Renal cortical epithelial cell (primary cell): ENCODE results near the gene SLC7A1. TPM values are rescaled to one million over a fixed set of nuclear protein-coding genes. Genes with fewer than 3 reads are reported as not detected.
"Not testable (repeated sequence)": the region's sequence is repeated elsewhere in the genome, so short reads cannot be mapped to it uniquely, and the experiment has no call there.

ENCODE experiments used
- DNase-seq: peaks from one replicate; pipeline ENCODE4 v3.0.0-alpha.2; 2011; ENCODE audit warnings: low read depth
- total RNA-seq: library from RNA; depleted of rRNA; stranded (reverse); fragments of >200 nt; gene quantifications from 2 replicates; pipeline ENCODE4 v1.2.3, GENCODE V29; 2014

The SLC7A1 gene
- 20.1 and 86.2 TPM in 2 replicates for total RNA-seq

DNA sequence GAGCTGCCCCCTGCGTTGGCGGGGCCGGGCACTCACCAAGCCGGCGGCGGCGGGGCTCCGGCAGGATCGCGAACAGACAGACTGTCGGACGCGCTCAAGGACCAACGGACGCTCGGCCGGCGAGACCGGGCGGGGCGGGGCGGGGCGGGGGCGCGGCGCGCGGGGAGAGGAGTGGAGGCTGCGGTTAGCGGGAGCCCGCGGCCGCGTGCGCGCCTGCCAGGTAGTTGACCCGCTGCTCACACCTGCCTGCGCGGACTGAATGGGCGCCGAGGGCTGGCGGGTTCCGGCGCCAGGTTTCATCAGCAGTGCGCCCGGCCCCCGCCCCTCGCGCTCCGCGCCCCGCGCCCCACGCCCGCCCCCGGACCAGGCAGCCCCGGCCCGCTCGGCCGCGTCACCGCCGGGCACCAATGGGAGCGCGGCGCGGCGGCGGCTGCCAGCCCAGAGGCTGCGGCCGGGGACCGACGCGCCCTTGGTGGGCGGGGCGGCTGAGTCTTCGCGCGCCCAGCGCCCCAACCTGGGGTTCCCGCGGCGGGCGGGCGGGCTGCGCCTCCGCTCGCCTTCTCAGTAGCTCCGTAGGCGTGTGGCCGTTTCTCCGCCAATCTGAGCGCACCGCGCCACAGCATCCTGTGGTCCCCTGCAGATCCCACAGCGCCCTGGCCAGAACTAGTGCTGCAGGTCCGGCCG is at the start of gene SLC7A1:
Gene SLC7A1, minus strand, starts transcription at position 309 of the 684 bp plus-strand sequence. CDS start 59,500 bp downstream, outside the sequence.
- peak; percentile 42 for DNase-seq

- no peak for DNase-seq
Measured at GRCh38 chr13:29640665-29641064, 45.2 kb upstream of the SLC7A1 start.

- DNase-seq, result not testable (repeated sequence)
Measured at GRCh38 chr13:29636831-29637230, 41.3 kb upstream of the SLC7A1 start.

DNA sequence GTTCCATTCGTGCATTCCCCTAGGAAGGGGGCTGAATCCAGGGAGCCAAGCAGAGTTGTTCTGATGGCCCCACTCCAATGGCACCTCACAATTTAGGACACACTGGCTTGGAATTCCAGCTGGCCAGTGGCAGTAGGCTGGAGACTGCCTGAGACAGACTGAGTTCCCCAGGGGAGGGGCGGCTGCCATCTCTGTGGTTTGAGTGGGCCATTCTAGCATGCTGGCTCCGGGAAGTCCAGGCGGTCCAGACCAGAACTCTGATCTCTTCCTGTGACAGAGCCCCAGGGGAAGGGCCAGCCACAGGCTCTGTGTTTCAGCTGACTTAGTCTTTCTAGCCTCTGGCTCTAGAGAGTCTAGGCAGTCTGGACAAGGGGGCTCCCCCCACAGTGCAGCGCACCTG is 29.5 kb upstream of the SLC7A1 start:
- no peak for DNase-seq

GRCh38 chr13:29621841-29622240 is 26.4 kb upstream of the SLC7A1 start:
- no peak for DNase-seq

DNA sequence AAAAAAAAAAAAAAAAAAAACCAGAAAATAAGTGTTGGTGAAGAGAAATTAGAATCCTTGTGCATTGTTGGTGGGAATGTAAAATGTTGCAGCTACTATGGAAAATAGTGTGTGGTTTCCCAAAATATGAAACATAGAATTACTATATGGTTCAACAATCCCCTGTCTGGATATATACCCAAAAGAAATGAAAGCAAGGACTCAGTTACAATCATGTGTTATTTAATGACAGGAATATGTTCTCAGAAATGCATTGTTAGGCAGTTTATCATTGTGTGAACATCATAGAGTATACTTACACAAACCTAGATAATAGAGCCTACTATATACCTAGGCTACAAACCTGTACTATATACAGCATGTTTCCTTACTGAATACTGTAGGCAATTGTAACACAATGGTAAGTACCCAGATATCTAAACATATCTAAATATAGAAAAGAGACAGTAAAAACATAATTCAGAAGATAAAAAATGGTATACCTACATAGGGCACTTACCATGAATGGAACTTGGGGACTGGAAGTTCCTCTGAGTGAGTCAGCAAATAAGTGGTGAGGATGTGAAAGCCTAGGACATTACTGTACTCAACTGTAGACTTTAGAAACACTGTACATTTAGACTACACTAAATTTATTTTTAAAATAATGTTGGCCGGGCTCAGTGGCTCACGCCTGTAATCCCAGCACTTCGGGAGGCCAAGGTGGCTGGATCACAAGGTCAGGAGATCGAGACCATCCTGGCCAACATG is 25.7 kb upstream of the SLC7A1 start:
- DNase-seq, result no peak

DNA sequence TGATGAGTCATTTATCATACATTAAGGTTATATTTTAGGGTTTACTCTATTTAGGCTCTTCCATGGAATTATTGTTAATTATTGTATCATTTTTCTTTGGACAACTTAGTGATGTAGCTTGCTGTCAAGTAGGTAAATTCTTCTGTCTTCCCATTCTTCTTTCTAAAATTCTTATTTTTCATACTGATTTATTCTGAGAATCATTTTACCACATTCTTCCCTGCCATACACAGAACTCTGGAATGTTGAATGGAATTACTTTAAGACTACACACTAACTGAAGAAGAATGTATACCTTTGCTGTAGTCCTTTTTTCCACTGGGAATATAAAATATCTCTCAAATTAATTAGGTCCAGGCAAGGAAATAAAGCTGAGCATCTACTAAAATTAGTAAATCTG is 24.5 kb upstream of the SLC7A1 start:
- no peak for DNase-seq

GRCh38 chr13:29613101-29613500 is 17.6 kb upstream of the SLC7A1 start:
- DNase-seq, result no peak

DNA sequence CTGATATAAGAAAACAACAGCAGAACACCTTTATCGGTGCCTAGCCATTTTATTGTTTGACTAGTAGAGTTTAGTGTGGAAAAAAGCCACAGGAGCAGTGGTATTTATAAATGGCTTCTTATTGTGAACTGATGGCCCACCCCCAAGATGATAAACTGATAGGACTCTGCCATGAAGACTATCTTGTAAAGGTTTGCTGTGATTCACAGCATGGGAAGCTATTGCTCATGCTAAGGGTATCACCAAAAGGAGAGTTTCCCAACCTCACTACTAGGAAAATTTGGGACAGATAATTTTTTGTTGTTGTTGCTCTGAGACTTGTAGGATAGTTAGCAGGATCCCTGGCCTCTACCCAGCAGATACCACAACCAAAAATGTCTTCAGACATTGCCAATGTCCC is 12.0 kb upstream of the SLC7A1 start:
- DNase-seq, result no peak

- no peak for DNase-seq
Measured at GRCh38 chr13:29605860-29606526, 10.5 kb upstream of the SLC7A1 start.

GRCh38 chr13:29598321-29598720 is 2.8 kb upstream of the SLC7A1 start:
- no peak for DNase-seq

DNA sequence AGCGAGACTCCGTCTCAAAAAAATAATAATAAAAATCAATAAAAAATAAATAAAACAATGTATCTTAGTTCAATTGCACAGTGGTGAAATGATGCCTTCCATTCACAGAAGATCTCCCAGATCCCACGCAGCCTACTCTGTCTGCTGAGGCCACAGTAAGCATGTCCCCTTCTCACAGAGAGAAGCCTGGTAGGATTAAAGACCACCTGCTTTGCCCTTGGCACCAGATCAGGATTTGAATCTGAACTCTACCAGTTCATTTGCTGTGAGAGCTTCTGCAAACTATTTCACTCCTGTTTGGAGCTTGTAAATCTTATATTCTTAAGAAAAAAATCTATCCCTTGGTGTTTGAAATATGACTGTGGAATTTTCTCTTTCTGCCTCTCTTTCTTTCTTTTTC is 2.2 kb upstream of the SLC7A1 start:
- no peak for DNase-seq

- DNase-seq, result no peak
Measured at GRCh38 chr13:29597246-29597645, 1.8 kb upstream of the SLC7A1 start.

GRCh38 chr13:29596064-29596418 is 553 bp upstream of the SLC7A1 start:
- no peak for DNase-seq

GRCh38 chr13:29594710-29595379 is 643 bp downstream of the SLC7A1 start:
- DNase-seq, result no peak

DNA sequence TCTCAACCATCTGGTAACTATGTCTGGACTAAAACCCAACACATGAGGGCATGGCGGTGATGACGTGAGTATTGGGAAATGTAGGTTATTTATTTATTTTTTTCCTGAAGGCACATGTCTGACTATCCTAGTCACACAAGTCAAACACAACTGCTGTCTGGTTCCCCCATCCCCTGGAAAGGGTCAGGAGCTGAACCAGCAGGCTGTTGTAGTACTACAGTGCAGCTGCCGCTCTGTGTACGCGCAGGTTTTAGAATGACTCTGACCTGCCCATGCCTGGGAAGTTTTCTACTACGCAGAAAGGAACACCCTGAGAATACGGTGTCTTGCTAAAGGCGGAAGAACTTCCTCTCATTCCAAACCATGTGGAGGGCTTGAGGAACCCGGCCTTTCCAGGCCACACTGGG is 1.2 kb downstream of the SLC7A1 start:
- peak; percentile 83 for DNase-seq

GRCh38 chr13:29593605-29594297 is 1.7 kb downstream of the SLC7A1 start:
- DNase-seq, result no peak

GRCh38 chr13:29591310-29591709 is 4.2 kb downstream of the SLC7A1 start:
- DNase-seq, result no peak

DNA sequence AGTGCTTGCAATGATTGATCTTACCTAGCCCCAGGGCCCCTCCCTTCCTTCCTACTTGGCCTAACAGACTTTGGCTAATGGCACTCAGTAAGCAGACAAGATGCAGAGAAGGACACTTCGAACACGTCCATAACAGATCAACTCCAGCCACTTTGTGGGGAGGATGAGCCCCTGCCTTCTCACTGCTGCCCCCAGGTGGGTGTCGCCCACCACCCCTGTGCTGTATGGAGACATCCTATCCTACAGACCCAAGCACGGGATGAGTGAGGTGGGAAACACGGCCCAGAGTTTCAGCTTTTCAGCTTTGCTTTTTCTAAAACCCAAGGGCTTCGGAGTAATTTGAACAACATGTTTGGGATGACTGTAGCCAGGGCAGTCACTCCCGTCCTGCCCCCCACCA is 5.5 kb downstream of the SLC7A1 start:
- no peak for DNase-seq

DNA sequence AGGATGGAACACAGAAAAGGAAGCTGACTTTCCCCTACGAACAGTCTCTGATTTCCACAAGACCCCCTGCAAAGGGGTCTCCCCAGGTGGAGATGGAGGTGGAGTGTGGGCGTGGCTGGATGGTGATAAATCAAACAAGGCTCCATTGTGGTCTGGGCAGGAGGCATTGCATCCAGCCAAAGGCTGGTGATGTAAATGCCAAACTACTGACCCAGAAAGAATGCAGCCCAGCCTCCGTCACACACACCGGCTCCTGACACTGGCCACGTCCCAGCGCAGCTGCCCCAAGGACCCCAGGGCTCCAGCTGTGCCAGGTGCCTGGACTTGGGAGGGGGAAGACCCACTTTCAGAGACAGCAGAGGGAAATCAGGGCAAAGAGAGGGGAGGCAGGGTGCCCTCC is 6.3 kb downstream of the SLC7A1 start:
- DNase-seq, result peak; percentile 80

DNA sequence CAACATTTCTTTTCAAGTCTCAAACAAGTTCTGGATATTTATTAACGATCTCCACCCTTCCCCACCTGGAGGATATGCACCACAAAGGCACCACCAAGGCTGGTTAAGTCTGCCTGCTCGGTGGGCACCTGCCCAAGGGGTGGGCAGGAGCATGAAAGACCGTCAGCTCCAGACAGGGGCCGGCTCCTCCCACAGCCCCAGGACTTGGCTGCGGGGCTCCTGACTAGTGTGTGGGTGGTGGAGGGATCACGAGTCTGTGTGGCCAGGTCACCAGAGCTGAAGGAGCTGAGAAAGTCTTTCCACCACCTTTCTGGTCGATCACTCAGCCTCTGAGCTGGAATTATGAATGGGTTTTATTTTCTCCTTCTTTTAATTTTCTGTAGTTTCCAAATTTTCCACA is 7.8 kb downstream of the SLC7A1 start:
- DNase-seq, result peak; percentile 57
